OCI-LY1 (cell line): ENCODE data around the gene ICAM4.

ENCODE experiments used
- H2AFZ ChIP-seq: fragments of 200-600 bp; sonication (generic), shearing (Covaris generic); 2 replicates; pipeline ENCODE4 v1.6.0; 2014; ENCODE audit warnings: antibody characterized with exemption, mild to moderate bottlenecking, low read length
- H3F3A ChIP-seq: fragments of 200-600 bp; sonication (generic), shearing (Covaris generic); 2 replicates; pipeline ENCODE4 v1.6.0; 2014; ENCODE audit warnings: mild to moderate bottlenecking, antibody characterized with exemption, low read length, moderate library complexity; ENCODE audit not compliant: insufficient read depth
- H3K27ac ChIP-seq: fragments of 200-600 bp; sonication (generic); 2 replicates; pipeline ENCODE4 v1.5.1; 2014; ENCODE audit warnings: low read length, mixed run types, mild to moderate bottlenecking, low read depth; ENCODE audit not compliant: poor library complexity, severe bottlenecking
- H3K27me3 ChIP-seq: fragments of 200-600 bp; sonication (generic); 2 replicates; pipeline ENCODE4 v1.6.0; 2014; ENCODE audit warnings: antibody characterized with exemption, mild to moderate bottlenecking, low read length, moderate library complexity; ENCODE audit not compliant: insufficient read depth
- H3K36me3 ChIP-seq: fragments of 200-600 bp; sonication (generic); 2 replicates; pipeline ENCODE4 v1.6.1; 2014; ENCODE audit warnings: mild to moderate bottlenecking, antibody characterized with exemption, low read length, moderate library complexity, mixed read lengths; ENCODE audit not compliant: insufficient read depth
- H3K4me1 ChIP-seq: fragments of 200-600 bp; sonication (generic); 2 replicates; pipeline ENCODE4 v1.5.1; 2014; ENCODE audit warnings: mild to moderate bottlenecking, low read length, moderate library complexity; ENCODE audit not compliant: insufficient read depth, severe bottlenecking
- H3K4me2 ChIP-seq: fragments of 200-600 bp; sonication (generic), shearing (Covaris generic); 2 replicates; pipeline ENCODE4 v1.6.1; 2014; ENCODE audit warnings: low read length
- H3K4me3 ChIP-seq: fragments of 200-600 bp; sonication (generic); 2 replicates; pipeline ENCODE4 v1.5.1; 2014; ENCODE audit warnings: low read length, low read depth, mild to moderate bottlenecking, mixed read lengths; ENCODE audit not compliant: poor library complexity, severe bottlenecking
- H3K79me2 ChIP-seq: fragments of 200-600 bp; shearing (Covaris generic); 2 replicates; pipeline ENCODE4 v1.6.1; 2016; ENCODE audit warnings: mixed run types, low read length, mixed read lengths; ENCODE audit not compliant: insufficient read depth
- H3K9ac ChIP-seq: fragments of 200-600 bp; sonication (generic), shearing (Covaris generic); 2 replicates; pipeline ENCODE4 v1.6.1; 2014; ENCODE audit warnings: mild to moderate bottlenecking, low read length, mixed read lengths
- H3K9me2 ChIP-seq: fragments of 200-600 bp; sonication (generic), shearing (Covaris generic); 2 replicates; pipeline ENCODE4 v1.6.1; 2014; ENCODE audit warnings: low read depth, mild to moderate bottlenecking, low read length, mixed read lengths
- H3K9me3 ChIP-seq: fragments of 200-600 bp; shearing (Covaris generic); 2 replicates; pipeline ENCODE4 v1.6.1; 2014; ENCODE audit warnings: low read length, mixed read lengths
- H4K20me1 ChIP-seq: fragments of 200-600 bp; sonication (generic), shearing (Covaris generic); 2 replicates; pipeline ENCODE4 v1.6.0; 2016; ENCODE audit warnings: mild to moderate bottlenecking, low read length; ENCODE audit not compliant: insufficient read depth
- CTCF ChIP-seq: fragments of 200-600 bp; sonication (generic), shearing (Covaris generic); IDR thresholded peaks from 2 replicates; pipeline ENCODE4 v1.5.1; 2017; ENCODE audit warnings: mild to moderate bottlenecking, antibody characterized with exemption, low read length, moderate library complexity, mixed read lengths
- EZH2 ChIP-seq: fragments of 200-600 bp; sonication (generic), shearing (Covaris generic); IDR thresholded peaks from 2 replicates; pipeline ENCODE4 v1.8.0; 2017; ENCODE audit warnings: borderline replicate concordance, mixed run types, mild to moderate bottlenecking, antibody characterized with exemption, low read length, moderate library complexity, mixed read lengths

ICAM4 gene

DNA sequence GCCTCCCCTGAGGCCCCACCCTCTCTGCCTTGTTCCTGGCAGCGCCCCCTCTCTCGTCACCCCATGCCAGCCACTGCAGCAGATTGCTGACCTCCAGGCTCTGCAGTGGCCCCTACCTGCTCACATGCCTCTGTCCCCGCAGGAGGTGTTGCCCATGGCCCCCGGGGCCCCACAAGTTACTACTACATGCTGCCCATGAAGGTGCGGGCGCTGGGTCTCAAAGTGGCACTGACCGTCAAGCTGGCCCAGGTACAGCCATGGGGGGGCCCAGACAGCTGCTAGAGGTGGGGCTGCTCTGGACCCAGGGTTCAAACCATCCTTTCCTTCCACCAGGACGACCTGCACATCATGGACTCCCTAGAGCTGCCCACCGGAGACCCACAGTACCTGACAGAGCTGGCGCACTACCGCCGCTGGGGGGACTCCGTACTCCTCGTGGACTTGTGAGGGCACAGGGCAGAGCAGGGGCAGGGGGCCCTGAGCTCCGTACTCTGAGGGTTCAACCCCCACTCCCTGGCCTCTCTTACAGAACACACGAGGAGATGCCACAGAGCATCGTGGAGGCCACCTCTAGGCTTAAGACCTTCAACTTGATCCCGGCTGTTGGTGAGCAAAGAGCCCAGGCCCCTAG lies 28.6 kb upstream of the ICAM4 start:
- Histone ChIP-seq H4K20me1 (no peaks in the 10 kb centered on the region), H3K36me3 (peaks cover 63% of the 10 kb centered on the region), H3K4me3 (no peak overlapping the region), H3K27ac (no peak overlapping the region), H3F3A (no peaks in the 10 kb centered on the region), H3K9me2 (no peaks in the 10 kb centered on the region), H3K4me1 (peaks cover 5% of the 10 kb centered on the region), H3K27me3 (no peaks in the 10 kb centered on the region), H3K79me2 (no peaks in the 10 kb centered on the region), H3K4me2 (no peak overlapping the region), H3K9me3 (no peaks in the 10 kb centered on the region), H2AFZ (no peak overlapping the region), H3K9ac (no peak overlapping the region)
- TF ChIP-seq EZH2 (no peak), CTCF (no peak)

DNA sequence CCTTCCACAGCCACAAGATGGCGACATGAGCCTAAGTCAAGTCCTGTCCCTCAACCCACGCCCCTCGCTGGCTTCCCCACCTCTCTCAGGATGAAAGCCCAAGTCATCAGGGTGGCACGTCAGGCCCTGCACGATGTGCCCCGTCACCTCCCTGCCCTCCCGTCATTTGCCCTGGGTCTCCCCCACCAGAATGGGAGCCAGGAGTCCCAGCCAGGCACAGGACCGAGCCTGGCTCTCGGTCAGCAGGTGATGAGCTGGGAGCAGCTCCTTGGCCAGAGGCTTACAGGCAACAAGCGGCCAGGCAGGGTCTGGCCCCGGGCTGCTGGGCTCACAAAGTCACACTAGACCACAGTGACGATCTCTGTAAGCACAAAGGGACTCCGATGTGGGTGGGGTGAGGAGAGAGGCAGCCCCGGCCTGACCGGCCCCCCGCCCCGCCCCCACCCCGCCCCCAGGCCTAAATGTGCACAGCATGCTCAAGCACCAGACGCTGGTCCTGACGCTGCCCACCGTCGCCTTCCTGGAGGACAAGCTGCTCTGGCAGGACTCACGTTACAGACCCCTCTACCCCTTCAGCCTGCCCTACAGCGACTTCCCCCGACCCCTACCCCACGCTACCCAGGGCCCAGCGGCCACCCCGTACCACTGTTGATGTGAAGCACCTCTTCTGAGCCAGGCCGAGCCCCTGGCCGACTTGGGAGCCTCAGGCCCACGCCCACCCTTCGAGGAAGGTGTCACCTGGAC lies 27.4 kb upstream of the ICAM4 start:
- H3K4me2 ChIP-seq, result no peak overlapping the region
- no peak overlapping the region for H3K9ac ChIP-seq
- H4K20me1 ChIP-seq, result no peaks in the 10 kb centered on the region
- H3F3A ChIP-seq, result no peaks in the 10 kb centered on the region
- peaks cover 52% of the 10 kb centered on the region for H3K36me3 ChIP-seq
- no peaks in the 10 kb centered on the region for H3K9me2 ChIP-seq
- H3K27me3 ChIP-seq, result no peaks in the 10 kb centered on the region
- H3K9me3 ChIP-seq, result no peaks in the 10 kb centered on the region
- H3K27ac ChIP-seq, result no peak overlapping the region
- H2AFZ ChIP-seq, result no peak overlapping the region
- no peaks in the 10 kb centered on the region for H3K79me2 ChIP-seq
- TF ChIP-seq EZH2 (no peak), CTCF (peak; percentile 77; the same call in 1 of the 2 replicates)
- H3K4me3 ChIP-seq, result no peak overlapping the region
- no peaks in the 10 kb centered on the region for H3K4me1 ChIP-seq

DNA sequence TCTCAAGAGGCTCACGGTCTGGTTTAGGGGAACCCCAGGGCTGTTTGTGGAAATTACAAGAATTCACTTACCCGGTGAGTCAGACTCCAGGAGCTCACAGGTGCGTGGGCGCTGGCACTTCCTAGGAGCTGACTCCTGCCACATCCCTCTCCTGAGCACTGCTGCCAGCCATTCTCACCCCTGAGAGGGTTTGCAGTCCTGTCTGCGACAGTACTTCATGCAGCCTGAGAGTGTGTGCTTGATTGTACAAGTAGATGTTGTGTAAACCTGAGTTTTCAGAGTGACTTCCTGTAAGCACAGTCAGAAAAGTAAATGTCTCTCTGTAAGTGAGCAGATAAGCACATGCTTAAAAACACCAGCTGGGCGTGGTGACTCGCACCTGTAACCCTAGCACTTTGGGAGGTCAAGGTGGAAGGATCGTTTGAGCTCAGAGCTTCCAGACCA lies 26.6 kb upstream of the ICAM4 start:
- Histone ChIP-seq H3K9me3 (no peaks in the 10 kb centered on the region), H3K79me2 (no peaks in the 10 kb centered on the region), H3K4me2 (no peak overlapping the region), H3K9me2 (no peaks in the 10 kb centered on the region), H3K36me3 (peaks cover 44% of the 10 kb centered on the region), H4K20me1 (no peaks in the 10 kb centered on the region), H3K4me1 (no peaks in the 10 kb centered on the region), H3K27me3 (no peaks in the 10 kb centered on the region), H3K4me3 (no peak overlapping the region), H2AFZ (no peak overlapping the region), H3F3A (no peaks in the 10 kb centered on the region), H3K27ac (no peak overlapping the region), H3K9ac (no peak overlapping the region)
- TF ChIP-seq EZH2, result no peak
- TF ChIP-seq CTCF, result no peak
